Measurements from ENCODE around the gene FUBP3. TPM values are rescaled to one million over a fixed set of nuclear protein-coding genes. Genes with fewer than 3 reads are reported as not detected.

The FUBP3 gene
- total RNA-seq, 1 experiment from 2014 or later: 78.6 TPM

DNA sequence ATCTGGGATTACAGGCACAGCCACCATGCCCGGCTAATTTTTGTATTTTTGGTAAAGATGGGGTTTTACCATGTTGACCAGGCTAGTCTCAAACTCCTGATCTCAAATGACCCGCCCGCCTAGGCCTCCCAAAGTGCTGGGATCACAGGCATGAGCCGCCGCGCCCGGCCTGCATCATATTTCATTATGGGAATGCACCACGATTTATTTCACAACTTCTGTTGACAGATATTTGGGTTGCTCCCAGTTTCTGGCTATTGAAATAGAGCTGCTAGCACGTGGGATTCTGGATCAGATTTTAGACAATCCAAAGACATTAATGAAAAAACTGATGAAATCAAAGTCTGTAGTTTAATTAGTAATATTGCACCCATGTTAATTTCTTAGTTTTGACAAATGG is 48.4 kb upstream of the FUBP3 start:
- Histone ChIP-seq H2BK15ac (ENCODE audit: low read depth, low read length) (no peak overlapping the region), H2BK12ac (ENCODE audit: insufficient read length, low read depth, low read length) (no peak overlapping the region), H3K23ac (ENCODE audit: insufficient read length, low read depth, low read length) (no peak overlapping the region), H4K5ac (ENCODE audit: insufficient read length, low read depth, low read length) (no peak overlapping the region), H3K14ac (ENCODE audit: insufficient read depth, low read length) (no peak overlapping the region), H3K56ac (ENCODE audit: insufficient read length, low read depth, low read length) (no peak overlapping the region), H2BK20ac (ENCODE audit: low read depth, low read length, poor library complexity, severe bottlenecking) (no peak overlapping the region), H3K27me3 (ENCODE audit: insufficient read depth, low read length) (no peaks in the 10 kb centered on the region), H2BK120ac (ENCODE audit: low read depth, low read length, poor library complexity, severe bottlenecking) (no peak overlapping the region), H2BK5ac (ENCODE audit: insufficient read length, low read length) (no peak overlapping the region), H3K79me2 (ENCODE audit: insufficient read depth, low read length) (no peaks in the 10 kb centered on the region), H3K79me1 (ENCODE audit: insufficient read depth, low read depth, low read length, poor library complexity, severe bottlenecking) (no peaks in the 10 kb centered on the region), H3K23me2 (ENCODE audit: insufficient read length, low read depth, low read length, poor library complexity, severe bottlenecking) (no peaks in the 10 kb centered on the region), H3K4me2 (ENCODE audit: insufficient read depth, insufficient read length, low read length) (no peak overlapping the region), H2AK5ac (ENCODE audit: insufficient read length, low read length) (no peak overlapping the region), H4K8ac (replicated peaks; ENCODE audit: insufficient read length, low read depth, low read length) (no peak overlapping the region), H3K27ac (ENCODE audit: insufficient read length, low read depth, low read length) (no peak overlapping the region), H4K20me1 (ENCODE audit: control insufficient read depth, insufficient read depth, insufficient read length) (no peaks in the 10 kb centered on the region), H4K91ac (ENCODE audit: insufficient read length, low read depth, low read length) (no peak overlapping the region), H3K18ac (ENCODE audit: insufficient read length, low read depth, low read length) (no peak overlapping the region), H3K4me1 (ENCODE audit: insufficient read depth, low read length) (no peaks in the 10 kb centered on the region; the same call in 1 of the 2 replicates), H3K4ac (ENCODE audit: low read depth, low read length) (no peak overlapping the region), H2AFZ (ENCODE audit: low read length) (no peak overlapping the region), H3T11ph (ENCODE audit: low read length) (no peak overlapping the region), H3K9me3 (ENCODE audit: control insufficient read depth, low read depth, low read length) (no peaks in the 10 kb centered on the region), H3K9ac (ENCODE audit: extremely low read depth, insufficient read length, low read length) (no peak overlapping the region)
- DNase-seq: no peak
- H3K4me3 Mint-ChIP-seq: no peak overlapping the region
- TF ChIP-seq, protein P1, sequence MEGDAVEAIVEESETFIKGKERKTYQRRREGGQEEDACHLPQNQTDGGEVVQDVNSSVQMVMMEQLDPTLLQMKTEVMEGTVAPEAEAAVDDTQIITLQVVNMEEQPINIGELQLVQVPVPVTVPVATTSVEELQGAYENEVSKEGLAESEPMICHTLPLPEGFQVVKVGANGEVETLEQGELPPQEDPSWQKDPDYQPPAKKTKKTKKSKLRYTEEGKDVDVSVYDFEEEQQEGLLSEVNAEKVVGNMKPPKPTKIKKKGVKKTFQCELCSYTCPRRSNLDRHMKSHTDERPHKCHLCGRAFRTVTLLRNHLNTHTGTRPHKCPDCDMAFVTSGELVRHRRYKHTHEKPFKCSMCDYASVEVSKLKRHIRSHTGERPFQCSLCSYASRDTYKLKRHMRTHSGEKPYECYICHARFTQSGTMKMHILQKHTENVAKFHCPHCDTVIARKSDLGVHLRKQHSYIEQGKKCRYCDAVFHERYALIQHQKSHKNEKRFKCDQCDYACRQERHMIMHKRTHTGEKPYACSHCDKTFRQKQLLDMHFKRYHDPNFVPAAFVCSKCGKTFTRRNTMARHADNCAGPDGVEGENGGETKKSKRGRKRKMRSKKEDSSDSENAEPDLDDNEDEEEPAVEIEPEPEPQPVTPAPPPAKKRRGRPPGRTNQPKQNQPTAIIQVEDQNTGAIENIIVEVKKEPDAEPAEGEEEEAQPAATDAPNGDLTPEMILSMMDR (conservative IDR thresholded peaks at IDR 0.05): no peak
- no CpG with 5 or more reads among the region's 9 CpGs for WGBS (ENCODE audit: extremely low coverage, insufficient read length, low lambda C conversion rate)
- H3K36me3 Mint-ChIP-seq (ENCODE audit: insufficient read depth in 1 of 3, low read depth in 3 of 3): no peaks in the 10 kb centered on the region
- peaks cover 12% of the 10 kb centered on the region for H3K27me3 Mint-ChIP-seq (ENCODE audit: low read depth)
- H3K27ac Mint-ChIP-seq: peak overlapping the region in 1 of 3 experiments; percentile 22; a peak in 1 of 7 replicates
- H3K4me1 Mint-ChIP-seq: peaks cover 21 to 34% of the 10 kb centered on the region in 2 experiments
- peaks cover 0 to 3% of the 10 kb centered on the region in 2 experiments; a peak in 1 of 5 replicates for H3K9me3 Mint-ChIP-seq

All from H9 (cell line).